Mammary epithelial cell (primary cell): Measurements from ENCODE around the gene OR51E1.

ENCODE experiments used
- EZH2 ChIP-seq: IDR thresholded peaks from 2 replicates; pipeline ENCODE4 v1.6.1; 2012; ENCODE audit warnings: low read length, inconsistent platforms, borderline replicate concordance
- TF ChIP-seq, protein P1 (sequence below), 2 donors: IDR thresholded peaks in 1 of 2; conservative IDR thresholded peaks in 1 of 2; 2 replicates each; pipeline ENCODE4 v1.5.1; 2011 to 2012; ENCODE audit warnings: inconsistent platforms in 2 of 2, low read length in 2 of 2, mild to moderate bottlenecking in 2 of 2, control low read depth in 1 of 2, low read depth in 1 of 2; ENCODE audit not compliant: insufficient read depth in 1 of 2; ENCODE audit errors: extremely low read depth in 1 of 2

DNA sequence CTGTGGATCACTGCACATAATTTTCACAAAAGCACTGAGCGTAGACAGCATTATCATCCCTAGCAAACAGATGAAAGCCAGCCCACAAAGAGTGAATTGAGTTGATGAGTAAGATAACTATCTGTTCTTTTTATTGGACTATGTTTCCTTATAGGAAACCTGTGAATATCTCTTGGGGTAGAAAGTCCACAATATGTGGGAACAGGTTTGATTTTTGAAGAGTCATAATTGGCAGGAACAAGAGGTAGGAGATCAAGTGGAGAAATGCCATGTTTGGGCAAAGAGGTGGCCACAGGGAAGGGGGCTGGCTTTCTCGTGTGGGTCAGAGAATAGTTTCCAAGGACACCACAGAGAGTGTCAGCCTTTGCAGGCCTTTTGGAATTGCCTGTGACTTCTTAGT is 30.0 kb downstream of the OR51E1 start:
- TF ChIP-seq, protein P1, sequence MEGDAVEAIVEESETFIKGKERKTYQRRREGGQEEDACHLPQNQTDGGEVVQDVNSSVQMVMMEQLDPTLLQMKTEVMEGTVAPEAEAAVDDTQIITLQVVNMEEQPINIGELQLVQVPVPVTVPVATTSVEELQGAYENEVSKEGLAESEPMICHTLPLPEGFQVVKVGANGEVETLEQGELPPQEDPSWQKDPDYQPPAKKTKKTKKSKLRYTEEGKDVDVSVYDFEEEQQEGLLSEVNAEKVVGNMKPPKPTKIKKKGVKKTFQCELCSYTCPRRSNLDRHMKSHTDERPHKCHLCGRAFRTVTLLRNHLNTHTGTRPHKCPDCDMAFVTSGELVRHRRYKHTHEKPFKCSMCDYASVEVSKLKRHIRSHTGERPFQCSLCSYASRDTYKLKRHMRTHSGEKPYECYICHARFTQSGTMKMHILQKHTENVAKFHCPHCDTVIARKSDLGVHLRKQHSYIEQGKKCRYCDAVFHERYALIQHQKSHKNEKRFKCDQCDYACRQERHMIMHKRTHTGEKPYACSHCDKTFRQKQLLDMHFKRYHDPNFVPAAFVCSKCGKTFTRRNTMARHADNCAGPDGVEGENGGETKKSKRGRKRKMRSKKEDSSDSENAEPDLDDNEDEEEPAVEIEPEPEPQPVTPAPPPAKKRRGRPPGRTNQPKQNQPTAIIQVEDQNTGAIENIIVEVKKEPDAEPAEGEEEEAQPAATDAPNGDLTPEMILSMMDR (conservative IDR thresholded peaks at IDR 0.05 in 1 of 2, IDR thresholded peaks at IDR 0.05 in 1 of 2; ENCODE audit: extremely low read depth in 1 of 2, insufficient read depth in 1 of 2, low read depth in 1 of 2, low read length in 2 of 2): no peak
- TF ChIP-seq EZH2: no peak
